Esophagus muscularis mucosa (tissue), 4 donors: ENCODE data around the gene TMEM131. TPM values are rescaled to one million over a fixed set of nuclear protein-coding genes. Genes with fewer than 3 reads are reported as not detected.

Experiments
- DNase-seq: peaks from one replicate; pipeline ENCODE4 v3.0.0-alpha.2; 2017; ENCODE audit errors: extremely low spot score
- H3K27ac ChIP-seq, 4 donors: fragments of 200-600 bp; sonication (generic); replicated peaks in 1 of 4; 1 replicate in 3 of 4; 2 replicates in 1 of 4; pipeline ENCODE4 v1.5.1; 2016 to 2019; ENCODE audit warnings: mild to moderate bottlenecking in 1 of 4
- H3K27me3 ChIP-seq, 4 donors: fragments of 200-600 bp; sonication (generic); one replicate each; pipeline versions ENCODE4 v1.5.1 to v1.6.0; 2016 to 2019
- H3K36me3 ChIP-seq, 4 donors: fragments of 200-600 bp; sonication (generic); one replicate each; pipeline ENCODE4 v1.5.1; 2016 to 2019
- H3K4me1 ChIP-seq, 4 donors: fragments of 200-600 bp; sonication (generic); one replicate each; pipeline ENCODE4 v1.5.1; 2016 to 2019
- H3K4me3 ChIP-seq, 4 donors: fragments of 200-600 bp; sonication (generic); 1 replicate in 2 of 4; 2 replicates in 2 of 4; pipeline ENCODE4 v1.5.1; 2016 to 2019; ENCODE audit warnings: mild to moderate bottlenecking in 4 of 4, moderate library complexity in 1 of 4
- H3K9me3 ChIP-seq, 4 donors: fragments of 200-600 bp; sonication (generic); 1 replicate in 3 of 4; 2 replicates in 1 of 4; pipeline ENCODE4 v1.5.1; 2016 to 2019
- CTCF ChIP-seq, 3 experiments: fragments of 200-600 bp in 2 of 3; fragments of 450-650 bp in 1 of 3; sonication (generic) in 2 of 3; IDR thresholded peaks; one replicate each; pipeline ENCODE4 v1.5.1; 2017 to 2019; ENCODE audit warnings: antibody characterized with exemption in 3 of 3, mild to moderate bottlenecking in 2 of 3, moderate library complexity in 1 of 3
- EP300 ChIP-seq: sonication (generic); formaldehyde crosslinking; IDR thresholded peaks from one replicate; pipeline ENCODE4 v1.6.1; 2017; ENCODE audit warnings: antibody characterized with exemption
- POLR2A ChIP-seq: fragments of 450-650 bp; IDR thresholded peaks from one replicate; pipeline ENCODE4 v1.6.1; 2017; ENCODE audit warnings: antibody characterized with exemption, moderate library complexity, mild to moderate bottlenecking, low read depth
- POLR2AphosphoS5 ChIP-seq, 2 donors: sonication (generic); formaldehyde crosslinking; IDR thresholded peaks; one replicate each; pipeline ENCODE4 v1.6.1; 2017; ENCODE audit warnings: antibody characterized with exemption in 2 of 2
- WGBS: methylation state at CpG from one replicate; pipeline ENCODE4 v1.1.5; 2018; 5-methylcytosine and 5-hydroxymethylcytosine counted together
- intact Hi-C: fragments of 100-400 bp; cut with DNase I; formaldehyde crosslinking; loops from one replicate; pipeline ENCODE4 v1.15.1; 2023
- total RNA-seq, 4 donors: library from RNA; depleted of rRNA; stranded (reverse); fragments of >200 nt; gene quantifications; one replicate each; pipeline versions ENCODE4 v1.1.0 to v1.2.1, GENCODE V29; 2016

TMEM131 gene
- total RNA-seq, 4 donors from 2014 or later, result 23.9 to 34.1 (median 26.5) TPM

- intact Hi-C loops, result no loop called here
- no peak for DNase-seq
- Histone ChIP-seq H3K4me1 (peaks cover 0 to 17% (median 10%) of the 10 kb centered on the region in 4 donors), H3K36me3 (no peaks in the 10 kb centered on the region), H3K27ac (no peak overlapping the region), H3K27me3 (peaks cover 0 to 19% (median 3%) of the 10 kb centered on the region in 4 donors), H3K4me3 (no peak overlapping the region), H3K9me3 (no peaks in the 10 kb centered on the region)
- TF ChIP-seq EP300 (no peak), POLR2A (no peak), POLR2AphosphoS5 (IDR thresholded peaks at IDR 0.05) (no peak), CTCF (IDR thresholded peaks at IDR 0.05) (no peak)
- WGBS, result 88% methylated on average over 34 of the region's 37 CpGs
Observed at GRCh38 chr2:97723156-97724072, 272.3 kb downstream of the TMEM131 start.

GRCh38 chr2:97722227-97722626 lies 273.5 kb downstream of the TMEM131 start:
- Histone ChIP-seq H3K36me3 (no peaks in the 10 kb centered on the region), H3K9me3 (no peaks in the 10 kb centered on the region), H3K27me3 (peaks cover 0 to 19% (median 3%) of the 10 kb centered on the region in 4 donors), H3K27ac (no peak overlapping the region), H3K4me3 (no peak overlapping the region), H3K4me1 (peaks cover 0 to 15% (median 8%) of the 10 kb centered on the region in 4 donors)
- no peak for DNase-seq
- TF ChIP-seq EP300 (no peak), CTCF (IDR thresholded peaks at IDR 0.05) (no peak), POLR2A (no peak), POLR2AphosphoS5 (IDR thresholded peaks at IDR 0.05) (no peak)
- 89% methylated on average over 6 of the region's 6 CpGs for WGBS
- intact Hi-C loops, result no loop called here

- TF ChIP-seq EP300 (no peak), CTCF (IDR thresholded peaks at IDR 0.05) (no peak), POLR2AphosphoS5 (IDR thresholded peaks at IDR 0.05) (no peak), POLR2A (no peak)
- Histone ChIP-seq H3K27ac (no peak overlapping the region), H3K9me3 (no peaks in the 10 kb centered on the region), H3K27me3 (peaks cover 0 to 19% (median 3%) of the 10 kb centered on the region in 4 donors), H3K36me3 (no peaks in the 10 kb centered on the region), H3K4me3 (no peak overlapping the region), H3K4me1 (peaks cover 0 to 7% (median 2%) of the 10 kb centered on the region in 4 donors)
- no peak for DNase-seq
- WGBS, result 76% methylated on average over 2 of the region's 2 CpGs
- intact Hi-C loops, result no loop called here
Observed at GRCh38 chr2:97720746-97721145, 275.0 kb downstream of the TMEM131 start.

- intact Hi-C loops, result no loop called here
- H3K27me3 ChIP-seq, result peaks cover 0 to 9% (median 3%) of the 10 kb centered on the region in 4 donors
- no peaks in the 10 kb centered on the region for H3K9me3 ChIP-seq
- TF ChIP-seq CTCF (IDR thresholded peaks at IDR 0.05), result no peak
- TF ChIP-seq POLR2AphosphoS5 (IDR thresholded peaks at IDR 0.05), result no peak
- no peak for TF ChIP-seq POLR2A
- TF ChIP-seq EP300, result no peak
- no peaks in the 10 kb centered on the region for H3K36me3 ChIP-seq
- H3K4me1 ChIP-seq, result no peaks in the 10 kb centered on the region
- WGBS, result 96% methylated on average over 16 of the region's 16 CpGs
- no peak overlapping the region for H3K4me3 ChIP-seq
- H3K27ac ChIP-seq, result no peak overlapping the region
- DNase-seq, result no peak
Observed at GRCh38 chr2:97719362-97720155, 276.2 kb downstream of the TMEM131 start.
